ENCODE measurements around the gene PDXP. TPM values are rescaled to one million over a fixed set of nuclear protein-coding genes. Genes with fewer than 3 reads are reported as not detected.

PDXP gene
- total RNA-seq, 2 experiments from 2014 or later, result 35.8 to 37.8 TPM

DNA sequence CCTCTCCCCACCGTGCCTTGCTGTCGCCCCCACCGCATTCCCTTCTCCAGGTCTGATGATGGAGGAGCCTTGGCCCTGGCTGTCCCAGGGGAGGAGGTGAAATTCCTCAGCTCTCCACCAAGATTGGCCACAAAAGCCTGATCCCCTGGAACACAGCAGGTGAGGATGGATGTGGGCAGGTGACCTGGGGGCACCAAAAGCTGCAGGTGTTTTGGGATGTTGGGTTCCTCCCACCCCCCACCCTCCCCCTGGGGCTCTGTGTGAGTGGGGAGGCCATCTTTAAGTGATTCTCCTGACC is 39.0 kb downstream of the PDXP start:
- H3K4me3 Mint-ChIP-seq, result no peak overlapping the region
- ChIA-PET POLR2A (no interaction called here), CTCF (interaction anchor here (1.5 kb wide), 1 partner anchor 36 kb away, joined by 4 read pairs; no protein-coding TSS in a partner anchor)
- no peaks in the 10 kb centered on the region for H3K9me3 Mint-ChIP-seq (ENCODE audit: low read depth)
- peaks cover 18% of the 10 kb centered on the region for H3K36me3 Mint-ChIP-seq (ENCODE audit: low read depth)
- intact Hi-C loops (cut with DNase I, micrococcal nuclease), result loop anchor here in 1 of 2 experiments (2.0 kb wide), 1 partner anchor 109 kb away; the partner anchor contains the start of gene GCAT
- DNase-seq (no peak), ATAC-seq (no peak)
- H3K27ac Mint-ChIP-seq, result no peak overlapping the region
- H3K27me3 Mint-ChIP-seq, result no peaks in the 10 kb centered on the region
- H3K4me1 Mint-ChIP-seq, result peaks cover 17% of the 10 kb centered on the region

- Mint-ChIP-seq H3K9me3 (ENCODE audit: low read depth) (no peaks in the 10 kb centered on the region), H3K4me1 (peaks cover 9% of the 10 kb centered on the region), H3K4me3 (no peak overlapping the region), H3K27me3 (no peaks in the 10 kb centered on the region), H3K27ac (no peak overlapping the region), H3K36me3 (ENCODE audit: low read depth) (peaks cover 8% of the 10 kb centered on the region)
- CTCF ChIA-PET, result no interaction called here
- intact Hi-C loops (cut with DNase I, micrococcal nuclease), result no loop called here
- POLR2A ChIA-PET, result no interaction called here
- DNase-seq (no peak), ATAC-seq (no peak)
Observed at GRCh38 chr22:37701141-37701786, 42.7 kb downstream of the PDXP start.

- DNase-seq, result no peak
- no peaks in the 10 kb centered on the region for H3K9me3 Mint-ChIP-seq (ENCODE audit: low read depth)
- no peaks in the 10 kb centered on the region for H3K27me3 Mint-ChIP-seq
- no peak overlapping the region for H3K27ac Mint-ChIP-seq
- H3K4me1 Mint-ChIP-seq, result no peaks in the 10 kb centered on the region
- no peak for ATAC-seq
- POLR2A ChIA-PET, result interaction anchor here (0.7 kb wide), 1 partner anchor 8 kb away, joined by 3 read pairs; no protein-coding TSS in a partner anchor
- CTCF ChIA-PET, result no interaction called here
- no peak overlapping the region for H3K4me3 Mint-ChIP-seq
- peaks cover 8% of the 10 kb centered on the region for H3K36me3 Mint-ChIP-seq (ENCODE audit: low read depth)
- intact Hi-C loops (cut with DNase I, micrococcal nuclease), result no loop called here
Observed at GRCh38 chr22:37703906-37704305, 45.4 kb downstream of the PDXP start.

- peaks cover 8% of the 10 kb centered on the region for H3K36me3 Mint-ChIP-seq (ENCODE audit: low read depth)
- H3K4me1 Mint-ChIP-seq, result no peaks in the 10 kb centered on the region
- intact Hi-C loops (cut with DNase I, micrococcal nuclease), result no loop called here
- CTCF ChIA-PET, result no interaction called here
- no peak overlapping the region for H3K4me3 Mint-ChIP-seq
- ATAC-seq (no peak), DNase-seq (no peak)
- POLR2A ChIA-PET, result interaction anchor here (0.7 kb wide), 1 partner anchor 9 kb away, joined by 3 read pairs; no protein-coding TSS in a partner anchor
- no peak overlapping the region for H3K27ac Mint-ChIP-seq
- no peaks in the 10 kb centered on the region for H3K27me3 Mint-ChIP-seq
- H3K9me3 Mint-ChIP-seq (ENCODE audit: low read depth), result no peaks in the 10 kb centered on the region
Observed at GRCh38 chr22:37704645-37705044, 46.1 kb downstream of the PDXP start.

- ATAC-seq (no peak), DNase-seq (no peak)
- Mint-ChIP-seq H3K9me3 (ENCODE audit: low read depth) (no peaks in the 10 kb centered on the region), H3K4me3 (no peak overlapping the region), H3K27ac (no peak overlapping the region), H3K4me1 (no peaks in the 10 kb centered on the region), H3K36me3 (ENCODE audit: low read depth) (peaks cover 8% of the 10 kb centered on the region), H3K27me3 (no peaks in the 10 kb centered on the region)
- POLR2A ChIA-PET, result no interaction called here
- intact Hi-C loops (cut with DNase I, micrococcal nuclease), result no loop called here
- CTCF ChIA-PET, result no interaction called here
Observed at GRCh38 chr22:37705205-37705604, 46.7 kb downstream of the PDXP start.

DNA sequence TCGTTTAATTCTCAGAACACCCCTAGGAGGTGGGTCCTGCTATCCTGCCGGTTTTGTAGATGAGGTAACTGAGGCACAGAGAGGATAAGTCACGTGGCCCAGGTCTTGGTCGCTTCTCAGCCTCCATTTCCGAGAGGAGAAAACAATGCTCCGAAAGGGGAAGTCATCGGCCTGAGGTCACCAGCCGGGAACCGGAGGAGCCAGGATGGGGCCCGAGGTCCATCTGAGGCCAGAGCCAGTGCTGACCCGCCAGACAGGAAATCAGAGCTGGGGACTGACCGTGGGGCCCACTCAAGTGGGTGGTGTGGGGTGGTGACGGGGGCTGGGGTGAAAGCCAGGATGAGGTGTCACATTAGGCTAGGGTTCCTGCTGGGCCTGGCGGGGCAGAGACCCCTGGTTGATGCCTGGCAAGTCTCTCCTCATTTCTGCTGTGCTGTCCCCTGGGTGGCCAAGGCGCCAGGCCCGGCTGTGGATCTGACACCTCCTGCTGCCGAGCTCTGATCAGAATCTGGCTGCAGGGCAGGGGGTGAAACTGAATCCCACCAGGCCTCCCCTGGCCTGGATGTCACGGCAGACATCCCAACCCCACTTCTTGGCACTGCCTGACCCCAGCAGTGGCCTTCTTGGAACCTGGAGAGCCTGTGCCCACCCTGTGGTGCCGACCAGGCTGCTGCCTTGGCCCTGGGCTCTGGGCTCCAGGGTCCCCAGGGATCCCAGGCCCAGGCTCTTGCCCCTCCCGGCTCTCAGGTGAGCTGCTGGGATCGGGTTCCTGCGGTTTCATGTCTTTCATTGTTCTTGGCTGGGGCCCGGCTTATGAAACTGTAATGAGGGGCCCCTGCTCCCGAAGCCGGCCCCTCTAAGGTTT is 50.3 kb downstream of the PDXP start:
- Mint-ChIP-seq H3K4me3 (no peak overlapping the region), H3K4me1 (no peaks in the 10 kb centered on the region), H3K27me3 (no peaks in the 10 kb centered on the region), H3K36me3 (ENCODE audit: low read depth) (peaks cover 5% of the 10 kb centered on the region), H3K9me3 (ENCODE audit: low read depth) (no peaks in the 10 kb centered on the region), H3K27ac (no peak overlapping the region)
- POLR2A ChIA-PET, result no interaction called here
- CTCF ChIA-PET, result no interaction called here
- no peak for ATAC-seq
- DNase-seq, result no peak
- intact Hi-C loops (cut with DNase I, micrococcal nuclease), result no loop called here

- no peak for ATAC-seq
- DNase-seq, result no peak
- H3K4me3 Mint-ChIP-seq, result no peak overlapping the region
- H3K27ac Mint-ChIP-seq, result no peak overlapping the region
- H3K36me3 Mint-ChIP-seq (ENCODE audit: low read depth), result peaks cover 4% of the 10 kb centered on the region
- intact Hi-C loops (cut with DNase I, micrococcal nuclease), result no loop called here
- H3K9me3 Mint-ChIP-seq (ENCODE audit: low read depth), result no peaks in the 10 kb centered on the region
- ChIA-PET POLR2A (interaction anchor here (0.6 kb wide), 1 partner anchor 706 kb away, joined by 3 read pairs; no protein-coding TSS in a partner anchor), CTCF (no interaction called here)
- no peaks in the 10 kb centered on the region for H3K4me1 Mint-ChIP-seq
- H3K27me3 Mint-ChIP-seq, result no peaks in the 10 kb centered on the region
Observed at GRCh38 chr22:37709445-37709765, 50.9 kb downstream of the PDXP start.

DNA sequence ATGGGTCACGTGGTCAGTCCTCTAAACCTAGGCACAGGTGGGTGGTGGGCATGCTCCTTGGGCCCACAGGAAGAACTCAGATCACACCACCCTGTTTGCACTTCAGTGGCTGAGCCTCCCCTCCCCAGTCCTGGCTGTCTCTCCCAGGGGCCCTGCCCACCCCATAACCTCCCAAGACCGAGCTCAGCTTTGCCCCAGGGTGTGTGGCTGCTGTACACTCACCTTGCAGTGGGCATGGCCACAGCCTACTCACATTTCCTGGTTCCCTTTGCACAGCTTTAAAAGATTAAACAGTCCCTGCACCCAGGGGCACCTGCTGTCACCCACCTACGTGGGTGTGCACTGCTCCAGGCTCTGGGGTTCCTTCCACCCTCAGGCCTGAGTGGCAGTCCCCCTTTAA is 52.2 kb downstream of the PDXP start:
- CTCF ChIA-PET, result interaction anchor here (2.2 kb wide), 1 partner anchor 67 kb away, joined by 5 read pairs; no protein-coding TSS in a partner anchor
- Mint-ChIP-seq H3K4me3 (no peak overlapping the region), H3K27me3 (no peaks in the 10 kb centered on the region), H3K27ac (no peak overlapping the region), H3K9me3 (ENCODE audit: low read depth) (no peaks in the 10 kb centered on the region), H3K36me3 (ENCODE audit: low read depth) (peaks cover 2% of the 10 kb centered on the region), H3K4me1 (no peaks in the 10 kb centered on the region)
- DNase-seq (no peak), ATAC-seq (no peak)
- POLR2A ChIA-PET, result no interaction called here
- intact Hi-C loops (cut with DNase I, micrococcal nuclease), result no loop called here

- CTCF ChIA-PET, result interaction anchor here (2.2 kb wide), 1 partner anchor 68 kb away, joined by 5 read pairs; no protein-coding TSS in a partner anchor
- ATAC-seq, result no peak
Observed at GRCh38 chr22:37711490-37711889, 53.0 kb downstream of the PDXP start.

GRCh38 chr22:37713761-37714160 is 55.2 kb downstream of the PDXP start:
- Mint-ChIP-seq H3K27ac (no peak overlapping the region), H3K36me3 (ENCODE audit: low read depth) (no peaks in the 10 kb centered on the region), H3K27me3 (no peaks in the 10 kb centered on the region), H3K9me3 (ENCODE audit: low read depth) (no peaks in the 10 kb centered on the region), H3K4me1 (no peaks in the 10 kb centered on the region), H3K4me3 (no peak overlapping the region)
- no peak for DNase-seq
- ChIA-PET CTCF (interaction anchor here (1.6 kb wide), 1 partner anchor 18 kb away, joined by 5 read pairs; no protein-coding TSS in a partner anchor), POLR2A (no interaction called here)
- ATAC-seq, result no peak
- intact Hi-C loops (cut with DNase I, micrococcal nuclease), result no loop called here

More at GRCh38 chr22:37711490-37711889, 53.0 kb downstream of the PDXP start:
- Mint-ChIP-seq H3K27me3 (no peaks in the 10 kb centered on the region), H3K27ac (no peak overlapping the region), H3K9me3 (ENCODE audit: low read depth) (no peaks in the 10 kb centered on the region), H3K4me1 (no peaks in the 10 kb centered on the region), H3K36me3 (ENCODE audit: low read depth) (no peaks in the 10 kb centered on the region), H3K4me3 (no peak overlapping the region)
- no peak for DNase-seq
- intact Hi-C loops (cut with DNase I, micrococcal nuclease), result no loop called here
- POLR2A ChIA-PET, result no interaction called here

- ChIA-PET CTCF (interaction anchor here (1.6 kb wide), 1 partner anchor 19 kb away, joined by 5 read pairs; no protein-coding TSS in a partner anchor), POLR2A (interaction anchor here (0.7 kb wide), 1 partner anchor 61 kb away, joined by 9 read pairs; no protein-coding TSS in a partner anchor)
- Mint-ChIP-seq H3K27me3 (no peaks in the 10 kb centered on the region), H3K27ac (no peak overlapping the region), H3K36me3 (ENCODE audit: low read depth) (no peaks in the 10 kb centered on the region), H3K4me3 (no peak overlapping the region), H3K9me3 (ENCODE audit: low read depth) (no peaks in the 10 kb centered on the region), H3K4me1 (peaks cover 2% of the 10 kb centered on the region)
- intact Hi-C loops (cut with DNase I, micrococcal nuclease), result no loop called here
- ATAC-seq, result no peak
- DNase-seq, result no peak
Observed at GRCh38 chr22:37714634-37715033, 56.1 kb downstream of the PDXP start.

GRCh38 chr22:37715760-37716159 is 57.2 kb downstream of the PDXP start:
- ChIA-PET CTCF (interaction anchor here (0.7 kb wide), 1 partner anchor 909 kb away, joined by 4 read pairs; no protein-coding TSS in a partner anchor), POLR2A (no interaction called here)
- no peak for DNase-seq
- Mint-ChIP-seq H3K4me1 (peaks cover 4% of the 10 kb centered on the region), H3K36me3 (ENCODE audit: low read depth) (no peaks in the 10 kb centered on the region), H3K4me3 (no peak overlapping the region), H3K9me3 (ENCODE audit: low read depth) (no peaks in the 10 kb centered on the region), H3K27ac (no peak overlapping the region), H3K27me3 (no peaks in the 10 kb centered on the region)
- intact Hi-C loops (cut with DNase I, micrococcal nuclease), result no loop called here
- ATAC-seq, result no peak

Data from activated CD4-positive, alpha-beta T cell treated with anti-CD3 and anti-CD28 coated beads for 36 hours (primary cell).